HG03097 (cell line): ENCODE results near the gene OR6C70.

Experiments
- ATAC-seq: cut with Tn5 transposase; IDR thresholded peaks from one replicate; pipeline ENCODE4 v1.9.1; 2021; ENCODE audit not compliant: unreplicated experiment, low FRiP score

OR6C70 gene

GRCh38 chr12:55420307-55420962 lies 49.5 kb downstream of the OR6C70 start:
- ATAC-seq = no peak
